NCI-H2081 treated with DMSO at 0.1 percent for 48 hours (cell line): ENCODE results near the gene LTBP1.

ENCODE experiments used
- DNase-seq: peaks from one replicate; lab custom pipeline; 2025; lab: John Stamatoyannopoulos, UW

LTBP1 gene

DNA sequence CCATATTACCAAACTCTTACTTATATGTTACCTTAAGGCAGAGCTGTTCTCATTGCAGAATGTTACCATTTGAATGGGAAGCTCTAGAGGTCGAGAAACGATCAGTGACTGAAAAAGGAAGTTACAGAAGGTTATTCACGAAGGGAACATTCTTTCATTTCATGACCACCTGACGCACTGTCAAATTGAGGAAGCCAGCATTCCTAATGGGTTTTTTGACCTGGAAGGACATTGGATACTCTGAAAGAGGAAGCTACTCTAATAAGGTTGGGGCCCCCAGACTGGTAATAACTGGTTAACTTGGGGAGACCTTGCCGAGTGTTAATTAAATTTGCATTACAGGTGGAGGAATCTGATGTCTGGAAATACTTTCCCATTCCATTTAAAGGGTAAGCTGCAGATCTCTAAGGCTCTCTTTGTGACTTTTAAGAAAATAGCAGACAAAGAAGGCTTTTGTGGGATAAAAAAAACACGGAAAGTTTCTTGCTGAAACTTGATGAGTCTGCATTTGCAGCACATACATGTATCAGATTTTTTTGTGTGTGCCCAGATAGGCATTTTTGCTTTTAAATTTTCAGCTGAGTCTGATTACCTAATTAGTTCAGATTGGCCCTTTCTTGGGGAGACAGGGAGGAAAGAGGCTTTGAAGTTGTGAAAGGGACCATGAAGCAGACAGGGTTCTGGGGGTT, 137.1 kb downstream of the LTBP1 start:
- no peak for DNase-seq

DNA sequence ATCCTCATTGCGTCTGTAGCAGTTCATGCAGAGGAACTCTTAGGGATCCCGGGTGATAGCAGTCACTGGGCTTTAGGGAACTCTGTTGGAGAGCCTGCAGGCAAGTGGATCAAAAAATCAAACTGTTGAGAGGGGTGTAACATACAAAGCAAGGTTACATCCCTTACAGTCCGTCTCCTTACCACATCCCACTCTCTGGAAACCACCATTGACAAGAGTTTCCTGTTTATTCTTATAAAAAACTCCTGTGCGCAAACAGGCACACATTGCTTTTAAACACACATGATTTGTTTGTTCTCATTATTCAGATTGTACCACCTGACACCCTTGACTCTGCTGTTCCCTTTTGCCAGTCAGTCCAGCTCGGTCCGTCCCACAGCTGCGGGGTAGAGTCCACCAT, 137.7 kb downstream of the LTBP1 start:
- DNase-seq: no peak

DNA sequence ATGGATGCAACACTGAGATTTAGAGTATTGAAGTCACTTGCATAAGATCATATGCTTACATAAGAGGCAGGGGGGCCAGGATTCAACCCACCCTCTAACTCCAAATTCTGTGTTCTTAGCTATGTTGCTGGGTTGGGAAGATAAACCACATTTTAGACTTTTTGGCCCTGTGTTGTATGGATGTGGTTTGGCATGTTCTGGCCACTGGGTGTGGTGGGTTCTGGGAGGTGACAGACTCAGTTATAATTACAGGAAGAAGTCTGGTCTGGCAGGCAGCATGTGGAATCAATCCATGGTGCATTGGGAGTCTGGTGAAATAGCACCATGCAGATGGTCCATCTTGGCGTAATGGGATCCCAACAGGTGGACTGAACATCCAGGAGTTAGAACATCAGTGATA, 138.9 kb downstream of the LTBP1 start:
- no peak for DNase-seq

DNA sequence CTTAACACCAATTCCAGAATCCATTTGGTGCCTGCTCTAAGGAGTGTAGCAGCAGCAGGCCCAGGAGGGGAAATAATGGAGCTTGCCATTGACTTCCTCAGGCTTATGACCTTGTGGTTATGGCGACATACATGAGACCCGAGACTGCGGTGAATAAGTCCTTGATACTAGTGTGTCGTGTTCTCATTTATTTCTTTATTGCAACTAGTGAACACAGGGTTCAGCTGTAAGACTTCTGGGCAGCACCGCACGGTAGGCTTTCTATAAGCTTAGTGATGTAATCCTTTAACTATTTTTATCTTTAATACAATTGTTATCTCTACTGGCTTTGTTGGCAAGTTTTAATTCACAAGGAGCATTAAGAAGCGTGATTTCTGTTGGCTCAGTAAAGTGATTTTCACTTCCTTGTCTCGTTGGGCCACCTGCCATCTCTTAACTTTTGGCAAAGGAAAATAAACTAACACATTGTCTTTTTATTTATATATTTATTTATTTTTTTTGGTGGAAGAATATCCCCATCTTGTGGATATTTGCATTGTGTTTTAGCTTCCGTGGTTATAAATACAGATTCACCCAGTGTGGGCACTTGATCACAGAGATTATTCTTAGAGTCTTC, 139.8 kb downstream of the LTBP1 start:
- no peak for DNase-seq

DNA sequence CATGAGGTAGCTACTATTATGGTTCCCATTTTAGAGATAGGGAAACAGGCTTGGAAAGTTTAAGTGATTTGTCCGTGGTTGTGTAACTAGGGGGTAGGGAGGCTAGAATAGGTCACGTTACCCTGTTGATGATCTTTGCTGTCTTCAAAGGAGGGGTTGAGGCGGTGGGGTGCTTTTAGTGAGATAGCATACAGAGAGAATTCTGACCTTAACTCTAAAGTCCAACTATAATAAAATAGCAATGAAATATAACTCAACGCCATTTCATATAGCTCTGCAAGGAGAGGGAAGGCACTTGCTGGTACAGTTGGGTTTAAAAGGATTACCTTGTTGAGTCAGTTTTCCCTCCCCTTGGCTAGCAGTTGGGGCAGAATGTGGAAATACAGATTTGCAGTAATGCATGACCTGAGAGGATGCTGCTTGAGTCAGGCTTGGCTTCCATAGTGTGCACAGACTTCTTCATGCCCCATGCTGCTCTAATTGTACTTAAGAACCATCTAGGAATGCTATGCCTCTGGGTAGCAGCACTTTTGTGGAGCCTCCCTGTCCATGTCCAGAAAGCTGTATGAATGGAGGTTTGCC, 143.9 kb downstream of the LTBP1 start:
- DNase-seq: no peak

DNA sequence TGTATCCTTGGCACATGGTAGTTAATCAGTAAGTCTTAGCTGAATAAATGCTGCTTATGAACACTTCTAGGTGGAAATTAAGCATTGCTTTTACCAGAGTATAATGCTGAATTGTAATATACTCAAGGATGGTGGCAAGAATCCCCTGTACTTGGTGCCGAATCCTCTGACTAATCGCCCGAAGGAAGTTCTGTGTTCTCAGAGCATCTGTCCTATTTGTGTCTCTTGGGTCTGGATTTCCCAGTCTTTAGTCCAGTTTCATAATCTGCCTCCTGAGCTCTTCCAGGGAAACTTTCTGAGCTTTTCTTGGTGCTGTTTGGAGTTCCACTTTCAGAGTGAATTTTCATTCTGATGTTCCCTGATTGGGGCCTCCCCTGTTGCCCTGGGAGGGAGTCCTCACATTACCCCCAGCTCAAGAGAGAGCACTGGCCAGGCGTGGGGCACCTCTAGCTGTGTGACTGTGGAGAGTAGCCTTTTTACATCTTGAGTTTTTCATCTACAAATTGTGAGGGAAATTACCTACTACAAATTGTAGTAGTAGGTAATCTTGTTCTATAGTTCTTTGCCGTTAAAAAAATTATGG, 144.9 kb downstream of the LTBP1 start:
- DNase-seq: no peak

DNA sequence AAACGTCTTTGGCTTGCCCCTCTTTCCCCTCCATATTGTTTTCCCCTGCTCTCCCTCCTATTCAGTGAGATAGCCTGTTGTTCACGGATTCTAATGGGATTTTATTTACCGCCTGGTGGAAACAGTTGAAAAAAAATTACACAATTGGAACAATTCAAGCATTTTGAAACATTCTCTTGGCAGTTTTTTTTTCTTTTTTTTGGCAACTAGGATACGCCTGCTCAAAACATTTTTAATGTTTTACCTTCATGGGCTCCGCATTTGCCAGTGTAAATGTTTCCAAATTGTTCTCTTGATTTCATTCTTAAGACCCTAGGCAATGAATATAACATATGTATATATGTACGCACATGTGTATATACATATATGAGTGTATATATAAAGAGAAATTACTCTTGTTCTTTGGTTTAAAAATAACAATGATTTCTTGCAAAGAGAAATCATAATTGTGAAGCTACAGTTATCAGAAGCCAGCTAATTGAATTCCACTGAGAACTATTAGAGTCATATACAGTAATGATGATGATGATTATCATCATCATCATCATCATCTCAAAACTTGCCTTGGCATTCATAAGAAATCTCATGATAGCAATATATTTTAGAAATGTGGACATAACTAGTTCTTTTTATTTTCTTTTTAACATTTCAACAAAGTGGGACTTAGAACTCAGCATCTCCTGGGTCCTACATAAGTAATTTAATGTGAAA, 146.7 kb downstream of the LTBP1 start:
- no peak for DNase-seq

DNA sequence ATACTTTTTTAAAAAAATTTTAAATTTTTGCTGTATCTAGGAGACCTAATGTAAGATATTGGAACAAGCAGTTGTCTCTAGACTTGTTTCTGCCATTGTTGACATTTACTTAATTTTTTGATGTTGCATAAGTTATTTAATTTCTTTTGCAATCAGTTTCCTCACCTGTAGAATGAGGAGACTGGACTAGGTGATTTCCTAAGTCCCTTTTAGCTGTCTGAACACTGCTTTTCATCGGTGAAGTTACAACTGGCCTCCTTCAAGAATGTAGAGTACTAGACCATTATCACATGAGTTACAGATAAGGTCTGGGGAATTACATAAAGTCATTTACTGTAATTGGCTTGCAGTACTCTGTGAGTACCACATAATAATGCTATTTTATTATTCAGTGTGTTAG, 147.6 kb downstream of the LTBP1 start:
- DNase-seq: no peak

DNA sequence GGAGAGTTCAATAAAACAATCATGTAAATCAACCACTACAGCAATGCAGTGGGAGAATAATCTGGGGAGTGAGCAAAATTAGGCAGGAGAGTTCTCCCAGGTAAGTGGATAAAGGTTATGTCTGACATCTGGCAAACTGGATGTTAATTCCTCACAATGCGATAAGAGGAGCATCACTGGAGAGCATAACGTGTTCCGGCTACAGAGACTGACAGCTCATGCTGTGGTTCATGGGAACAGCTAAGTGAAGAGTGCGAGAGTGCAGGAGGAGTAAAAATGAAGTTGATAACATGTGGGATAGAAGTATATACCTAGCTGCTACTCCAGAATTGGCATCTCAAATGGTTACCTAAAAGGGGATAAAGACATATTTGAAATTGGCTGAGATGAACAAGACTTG, 153.2 kb downstream of the LTBP1 start:
- no peak for DNase-seq

DNA sequence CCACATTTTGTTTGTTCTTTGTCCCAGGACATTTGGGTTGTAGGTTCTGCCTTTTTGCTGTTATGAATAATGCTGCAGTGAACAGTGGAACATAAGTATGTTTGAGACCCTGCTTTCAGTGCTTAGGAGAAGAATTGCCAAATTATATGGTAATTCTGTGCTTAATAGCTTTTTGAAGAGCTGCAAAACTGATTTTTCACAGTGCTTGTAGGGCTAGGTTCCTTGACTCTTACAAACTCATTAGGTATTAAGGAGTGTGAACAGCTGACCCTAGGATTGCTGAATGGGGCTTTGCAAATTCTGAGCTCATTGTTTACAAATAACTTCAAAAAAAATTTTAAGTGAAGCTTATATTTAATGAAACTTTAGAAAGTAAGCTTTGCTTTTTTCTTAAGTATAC, 154.2 kb downstream of the LTBP1 start:
- DNase-seq: no peak

DNA sequence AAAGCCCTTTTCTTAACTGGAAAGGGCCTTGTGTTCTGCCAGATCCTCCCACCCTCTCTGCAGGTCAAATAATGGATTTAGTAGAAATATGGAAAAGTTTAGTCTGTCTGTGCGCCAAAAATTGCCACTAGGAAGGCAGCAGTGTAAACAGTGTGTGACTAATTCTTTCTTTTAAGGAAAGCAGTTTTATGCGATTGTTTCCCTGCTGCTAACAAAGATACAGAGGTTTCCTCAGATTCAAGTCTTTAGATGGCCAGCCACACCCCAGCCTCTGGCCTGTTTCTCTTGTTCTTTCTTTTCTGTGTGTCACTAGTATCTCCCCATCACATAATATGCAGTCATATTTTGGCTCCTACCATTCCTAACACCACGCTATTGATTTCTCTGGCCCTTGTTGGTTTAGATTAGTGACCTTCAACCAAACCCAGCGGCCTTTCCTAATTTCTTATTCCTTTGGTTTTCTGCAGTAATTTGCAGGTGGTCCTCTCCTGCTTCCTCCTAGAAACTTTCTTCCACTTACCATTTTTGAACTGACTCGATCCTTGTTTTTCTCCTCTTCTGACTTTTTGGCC, 157.4 kb downstream of the LTBP1 start:
- DNase-seq: no peak

DNA sequence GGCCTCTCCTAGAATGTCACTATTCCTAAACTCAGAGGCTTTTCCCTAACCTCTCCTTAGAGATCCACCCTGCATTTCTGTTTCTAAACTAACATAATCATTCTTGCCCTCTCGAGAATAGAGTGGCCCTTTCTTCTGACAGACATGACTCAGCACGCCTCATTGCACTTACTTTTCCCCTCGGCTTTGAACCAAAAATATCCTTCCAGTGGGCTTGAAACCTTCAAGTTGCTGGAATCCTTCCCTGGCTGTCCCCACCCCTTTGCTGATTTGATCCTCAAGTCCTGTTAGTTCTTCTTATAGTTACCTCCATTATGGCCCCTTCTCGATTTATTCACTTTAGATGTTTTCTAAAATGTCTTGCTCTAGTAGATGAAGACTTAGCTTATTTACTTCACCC, 158.0 kb downstream of the LTBP1 start:
- DNase-seq: no peak

DNA sequence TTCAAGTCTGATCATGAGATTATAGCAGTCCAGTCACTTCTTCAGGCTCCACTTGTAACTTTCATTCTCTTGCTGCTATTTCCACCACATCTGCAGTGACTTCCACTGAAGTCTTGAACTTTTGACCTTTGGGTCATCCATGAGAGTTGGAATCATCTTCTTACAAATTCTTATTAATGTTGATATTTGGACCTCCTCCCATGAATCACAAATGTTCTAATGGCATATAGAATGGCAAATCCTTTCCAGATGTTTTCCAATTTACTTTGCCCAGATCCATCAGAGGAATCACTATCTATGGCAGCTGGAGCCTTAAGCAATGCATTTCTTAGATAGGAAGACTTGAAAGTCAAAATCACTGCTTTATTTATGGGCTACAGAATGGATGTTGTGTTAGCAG, 159.4 kb downstream of the LTBP1 start:
- no peak for DNase-seq

DNA sequence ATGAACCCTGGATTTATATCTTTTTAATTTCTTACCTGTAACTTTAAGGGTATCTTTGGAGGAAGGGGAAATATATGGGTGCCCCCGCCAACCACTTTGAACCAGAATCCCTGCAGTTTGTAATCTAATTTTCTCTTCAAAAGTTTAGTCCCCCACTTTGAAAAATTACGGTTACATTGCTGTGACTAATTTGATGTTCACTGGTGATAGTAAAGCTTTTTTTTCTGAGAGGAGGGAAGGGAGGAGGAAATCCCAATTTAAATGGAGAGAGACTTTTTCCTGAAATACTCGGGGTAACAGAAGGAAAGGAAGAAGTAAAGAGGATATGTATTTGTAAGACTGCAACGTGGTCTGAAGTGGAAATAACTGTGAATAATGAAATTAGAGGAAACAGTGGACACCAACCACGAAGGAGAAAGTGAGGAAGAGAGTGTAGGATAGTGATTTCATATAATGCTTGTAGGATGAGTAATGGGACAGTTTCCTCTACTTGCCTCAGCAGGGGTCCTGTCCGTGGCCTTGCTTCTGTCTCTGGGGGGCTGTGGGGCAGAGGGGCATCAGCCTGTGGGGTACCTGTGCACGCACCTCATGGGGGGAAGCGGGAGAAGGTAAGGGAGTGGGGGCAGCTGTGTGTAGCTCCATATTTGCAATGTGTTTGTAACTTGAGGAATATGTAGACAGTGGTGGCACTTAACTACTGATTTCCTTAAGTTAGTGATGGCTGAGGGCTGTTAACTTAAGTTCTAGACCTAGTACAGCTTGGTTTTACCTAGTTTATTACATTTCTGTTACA, 161.1 kb downstream of the LTBP1 start:
- DNase-seq: no peak

DNA sequence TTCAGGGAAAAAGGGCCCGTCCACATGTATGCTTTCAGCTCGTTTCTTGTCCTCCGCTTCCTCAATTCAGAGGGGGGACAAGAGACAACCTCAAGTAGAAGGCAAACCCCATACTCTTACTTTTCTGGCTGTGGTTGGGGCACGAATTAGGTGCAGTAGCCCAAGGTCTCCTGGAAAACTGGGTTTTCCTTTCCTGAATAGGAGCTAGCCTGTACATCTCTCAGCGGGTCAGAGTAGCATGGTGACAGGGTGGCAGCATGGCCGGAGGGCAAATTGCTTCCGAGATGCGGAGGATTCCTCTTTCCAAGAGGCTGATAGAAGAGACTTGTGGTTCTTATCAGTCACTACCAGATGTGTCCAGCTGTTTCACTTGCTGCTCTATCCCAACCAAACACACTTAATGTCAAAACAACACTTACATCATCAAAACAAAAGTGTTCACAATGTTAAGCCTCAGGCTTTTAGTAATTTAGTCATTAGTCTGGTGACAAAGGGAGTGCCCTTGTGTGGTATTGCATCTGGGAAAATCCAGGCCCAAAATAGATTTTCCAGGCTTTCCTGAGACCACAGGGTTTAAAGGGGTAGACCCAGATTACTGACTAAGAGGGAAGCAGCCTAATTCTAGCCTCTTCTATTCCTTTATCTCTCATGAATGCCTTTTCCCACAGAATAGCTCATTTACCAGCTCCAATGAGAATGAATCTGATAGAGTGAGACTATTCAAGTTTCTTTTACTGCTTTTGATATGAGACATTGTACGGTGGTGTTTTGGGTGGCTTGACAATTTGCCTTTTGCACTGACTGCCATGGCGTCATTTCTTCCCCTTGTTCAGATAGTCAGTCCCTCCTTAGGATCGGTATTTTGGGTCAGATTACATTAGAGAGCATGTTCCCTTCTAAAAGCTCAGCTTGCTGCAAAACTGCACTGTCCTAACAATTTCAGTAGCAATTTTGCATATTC, 162.0 kb downstream of the LTBP1 start:
- no peak for DNase-seq

DNA sequence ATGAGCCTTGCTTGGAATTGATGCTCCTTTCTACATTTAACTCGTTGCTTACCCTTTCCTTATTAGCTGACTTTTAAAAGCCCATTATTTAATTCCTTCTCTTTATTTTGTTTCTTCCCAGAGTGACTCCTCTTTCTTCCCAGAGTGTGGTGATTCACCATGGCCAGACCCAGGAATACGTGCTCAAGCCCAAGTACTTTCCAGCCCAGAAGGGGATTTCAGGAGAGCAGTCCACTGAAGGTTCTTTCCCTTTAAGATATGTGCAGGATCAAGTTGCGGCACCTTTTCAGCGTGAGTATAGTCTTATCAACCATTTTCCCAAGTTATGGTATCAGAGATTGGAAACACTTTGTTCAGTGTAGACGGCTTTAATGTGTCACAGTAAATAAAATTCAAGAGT, 163.7 kb downstream of the LTBP1 start:
- DNase-seq: no peak

DNA sequence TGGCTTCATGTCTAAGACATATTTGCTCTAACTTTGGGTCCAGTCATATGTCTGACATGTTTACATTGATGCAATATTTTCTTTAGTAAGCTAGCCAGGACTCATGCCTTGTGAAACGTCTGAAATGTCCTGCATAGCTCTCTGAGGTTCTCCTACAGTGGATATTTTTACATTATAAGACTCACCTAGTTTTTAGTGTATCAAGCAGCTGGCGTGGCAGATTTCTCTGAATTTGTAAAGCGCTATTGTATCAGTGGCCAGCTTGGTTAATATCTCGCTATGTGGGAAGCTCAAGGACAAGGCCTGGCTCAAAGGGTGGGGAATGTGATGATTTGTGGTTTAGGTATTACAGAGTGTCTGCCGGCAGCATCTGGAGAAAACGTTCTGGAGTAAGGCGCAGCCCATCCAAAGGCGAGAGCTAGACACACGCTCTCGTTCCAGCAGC, 164.3 kb downstream of the LTBP1 start:
- no peak for DNase-seq

DNA sequence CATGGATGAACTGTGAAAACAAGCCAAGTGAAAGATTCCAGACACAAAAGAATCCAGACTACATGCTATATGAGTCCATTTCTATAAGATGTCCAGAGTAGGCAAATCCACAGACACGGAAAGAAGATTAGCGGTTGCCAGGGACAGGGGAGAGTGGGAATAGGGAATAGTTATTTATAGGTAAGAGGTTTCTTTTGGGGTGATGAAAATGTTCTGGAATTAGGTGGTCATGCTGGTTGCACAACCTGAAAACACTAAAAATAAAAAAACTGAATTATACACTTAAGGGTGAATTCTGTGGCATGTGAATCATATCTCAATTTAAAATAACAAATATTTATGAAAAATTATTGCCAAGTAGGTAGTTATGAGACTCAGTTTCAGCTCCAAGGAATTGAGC, 168.4 kb downstream of the LTBP1 start:
- no peak for DNase-seq

DNA sequence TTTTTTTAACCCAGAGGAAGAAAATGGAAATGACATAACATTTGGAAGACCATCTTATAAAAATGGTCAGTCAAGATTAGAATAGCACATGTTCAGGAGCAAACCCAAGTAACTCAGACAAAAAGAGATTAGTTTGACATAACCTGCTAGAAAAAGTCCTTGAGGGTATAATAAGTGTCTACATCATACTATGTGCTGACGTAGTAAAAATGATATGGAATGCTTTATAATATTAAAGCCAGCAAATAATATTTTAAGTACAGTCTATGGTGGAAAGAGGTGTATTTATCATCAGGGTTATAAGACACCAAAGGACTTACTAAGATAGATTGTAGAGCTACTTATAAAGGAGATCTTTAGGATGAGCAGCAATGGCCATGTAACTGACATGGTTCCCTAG, 169.0 kb downstream of the LTBP1 start:
- no peak for DNase-seq

DNA sequence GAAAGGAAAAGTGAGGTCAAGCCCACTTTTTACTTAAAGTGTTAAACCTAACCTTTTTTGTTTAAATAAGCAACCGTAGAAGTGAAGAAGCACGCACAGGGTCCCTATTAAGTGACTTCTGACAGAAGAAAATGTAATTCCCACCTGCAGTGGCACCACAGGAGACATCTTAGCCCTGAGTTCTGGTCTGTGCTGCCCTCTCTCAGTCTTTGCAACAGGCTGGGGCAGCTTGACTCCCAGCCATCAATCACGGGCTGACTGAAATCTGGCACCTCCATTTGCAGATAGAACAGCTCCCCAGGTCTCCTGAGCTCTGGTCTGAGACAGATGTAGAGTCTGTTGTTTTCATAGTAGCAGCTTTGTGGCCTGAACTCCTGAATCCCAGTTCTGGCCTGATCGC, 170.0 kb downstream of the LTBP1 start:
- no peak for DNase-seq
